ENCODE data around the gene SP3.

- TF ChIP-seq, protein P1, sequence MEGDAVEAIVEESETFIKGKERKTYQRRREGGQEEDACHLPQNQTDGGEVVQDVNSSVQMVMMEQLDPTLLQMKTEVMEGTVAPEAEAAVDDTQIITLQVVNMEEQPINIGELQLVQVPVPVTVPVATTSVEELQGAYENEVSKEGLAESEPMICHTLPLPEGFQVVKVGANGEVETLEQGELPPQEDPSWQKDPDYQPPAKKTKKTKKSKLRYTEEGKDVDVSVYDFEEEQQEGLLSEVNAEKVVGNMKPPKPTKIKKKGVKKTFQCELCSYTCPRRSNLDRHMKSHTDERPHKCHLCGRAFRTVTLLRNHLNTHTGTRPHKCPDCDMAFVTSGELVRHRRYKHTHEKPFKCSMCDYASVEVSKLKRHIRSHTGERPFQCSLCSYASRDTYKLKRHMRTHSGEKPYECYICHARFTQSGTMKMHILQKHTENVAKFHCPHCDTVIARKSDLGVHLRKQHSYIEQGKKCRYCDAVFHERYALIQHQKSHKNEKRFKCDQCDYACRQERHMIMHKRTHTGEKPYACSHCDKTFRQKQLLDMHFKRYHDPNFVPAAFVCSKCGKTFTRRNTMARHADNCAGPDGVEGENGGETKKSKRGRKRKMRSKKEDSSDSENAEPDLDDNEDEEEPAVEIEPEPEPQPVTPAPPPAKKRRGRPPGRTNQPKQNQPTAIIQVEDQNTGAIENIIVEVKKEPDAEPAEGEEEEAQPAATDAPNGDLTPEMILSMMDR (IDR thresholded peaks at IDR 0.05; ENCODE audit: low read depth, low read length, poor library complexity, severe bottlenecking) = no peak
- no peak for TF ChIP-seq EZH2phosphoT487 (IDR thresholded peaks at IDR 0.05; ENCODE audit: borderline replicate concordance, low read length)
These were observed 2.5 kb downstream of the SP3 start for GRCh38 chr2:173962583-173963110.
